ENCODE measurements around the gene MAS1L.

MAS1L gene

GRCh38 chr6:29483735-29484134 lies 4.0 kb downstream of the MAS1L start:
- Histone ChIP-seq H3K9me3 (ENCODE audit: control insufficient read depth, insufficient read depth, low read length) (no peaks in the 10 kb centered on the region), H3K27me3 (ENCODE audit: control insufficient read depth, insufficient read depth, low read length) (no peaks in the 10 kb centered on the region)

GRCh38 chr6:29483186-29483585 lies 4.6 kb downstream of the MAS1L start:
- Histone ChIP-seq H3K4me3 (ENCODE audit: low read depth, low read length) (no peak overlapping the region), H3K27me3 (ENCODE audit: control insufficient read depth, insufficient read depth, low read length) (no peaks in the 10 kb centered on the region), H3K9me3 (ENCODE audit: control insufficient read depth, insufficient read depth, low read length) (no peaks in the 10 kb centered on the region), H3K27ac (ENCODE audit: low read depth, low read length) (no peak overlapping the region), H3K36me3 (ENCODE audit: control insufficient read depth, insufficient read depth, low read length) (no peaks in the 10 kb centered on the region), H3K9ac (ENCODE audit: low read depth, low read length) (no peak overlapping the region), H3K4me1 (ENCODE audit: control insufficient read depth, insufficient read depth, low read length) (no peaks in the 10 kb centered on the region)

More at GRCh38 chr6:29483735-29484134, 4.0 kb downstream of the MAS1L start:
- no peak overlapping the region for H3K4me3 ChIP-seq (ENCODE audit: low read depth, low read length)
- H3K9ac ChIP-seq (ENCODE audit: low read depth, low read length): no peak overlapping the region
- H3K36me3 ChIP-seq (ENCODE audit: control insufficient read depth, insufficient read depth, low read length): no peaks in the 10 kb centered on the region
- no peaks in the 10 kb centered on the region for H3K4me1 ChIP-seq (ENCODE audit: control insufficient read depth, insufficient read depth, low read length)
- H3K27ac ChIP-seq (ENCODE audit: low read depth, low read length): no peak overlapping the region

- no peak overlapping the region for H3K9ac ChIP-seq (ENCODE audit: low read depth, low read length)
- no peaks in the 10 kb centered on the region for H3K4me1 ChIP-seq (ENCODE audit: control insufficient read depth, insufficient read depth, low read length)
- H3K36me3 ChIP-seq (ENCODE audit: control insufficient read depth, insufficient read depth, low read length): no peaks in the 10 kb centered on the region
- H3K27ac ChIP-seq (ENCODE audit: low read depth, low read length): no peak overlapping the region
- H3K4me3 ChIP-seq (ENCODE audit: low read depth, low read length): no peak overlapping the region
- H3K27me3 ChIP-seq (ENCODE audit: control insufficient read depth, insufficient read depth, low read length): no peaks in the 10 kb centered on the region
- no peaks in the 10 kb centered on the region for H3K9me3 ChIP-seq (ENCODE audit: control insufficient read depth, insufficient read depth, low read length)
Observed at GRCh38 chr6:29479560-29479959, 8.2 kb downstream of the MAS1L start.

- H3K4me1 ChIP-seq (ENCODE audit: control insufficient read depth, insufficient read depth, low read length): no peaks in the 10 kb centered on the region
Observed at GRCh38 chr6:29478740-29479139, 9.0 kb downstream of the MAS1L start.

GRCh38 chr6:29477923-29478450 lies 9.8 kb downstream of the MAS1L start:
- Histone ChIP-seq H3K27me3 (ENCODE audit: control insufficient read depth, insufficient read depth, low read length) (no peaks in the 10 kb centered on the region), H3K27ac (ENCODE audit: low read depth, low read length) (no peak overlapping the region), H3K9me3 (ENCODE audit: control insufficient read depth, insufficient read depth, low read length) (no peaks in the 10 kb centered on the region), H3K4me3 (ENCODE audit: low read depth, low read length) (no peak overlapping the region), H3K9ac (ENCODE audit: low read depth, low read length) (no peak overlapping the region), H3K4me1 (ENCODE audit: control insufficient read depth, insufficient read depth, low read length) (no peaks in the 10 kb centered on the region), H3K36me3 (ENCODE audit: control insufficient read depth, insufficient read depth, low read length) (no peaks in the 10 kb centered on the region)

More at GRCh38 chr6:29478740-29479139, 9.0 kb downstream of the MAS1L start:
- H3K9me3 ChIP-seq (ENCODE audit: control insufficient read depth, insufficient read depth, low read length): no peaks in the 10 kb centered on the region
- H3K27me3 ChIP-seq (ENCODE audit: control insufficient read depth, insufficient read depth, low read length): no peaks in the 10 kb centered on the region
- no peaks in the 10 kb centered on the region for H3K36me3 ChIP-seq (ENCODE audit: control insufficient read depth, insufficient read depth, low read length)
- no peak overlapping the region for H3K4me3 ChIP-seq (ENCODE audit: low read depth, low read length)
- H3K9ac ChIP-seq (ENCODE audit: low read depth, low read length): no peak overlapping the region
- no peak overlapping the region for H3K27ac ChIP-seq (ENCODE audit: low read depth, low read length)

GRCh38 chr6:29474996-29475395 lies 12.8 kb downstream of the MAS1L start:
- Histone ChIP-seq H3K27ac (ENCODE audit: low read depth, low read length) (no peak overlapping the region), H3K4me1 (ENCODE audit: control insufficient read depth, insufficient read depth, low read length) (no peaks in the 10 kb centered on the region), H3K9ac (ENCODE audit: low read depth, low read length) (no peak overlapping the region), H3K4me3 (ENCODE audit: low read depth, low read length) (no peak overlapping the region), H3K9me3 (ENCODE audit: control insufficient read depth, insufficient read depth, low read length) (no peaks in the 10 kb centered on the region), H3K27me3 (ENCODE audit: control insufficient read depth, insufficient read depth, low read length) (no peaks in the 10 kb centered on the region), H3K36me3 (ENCODE audit: control insufficient read depth, insufficient read depth, low read length) (no peaks in the 10 kb centered on the region)

- Histone ChIP-seq H3K4me3 (ENCODE audit: low read depth, low read length) (no peak overlapping the region), H3K27me3 (ENCODE audit: control insufficient read depth, insufficient read depth, low read length) (no peaks in the 10 kb centered on the region), H3K9ac (ENCODE audit: low read depth, low read length) (no peak overlapping the region), H3K9me3 (ENCODE audit: control insufficient read depth, insufficient read depth, low read length) (no peaks in the 10 kb centered on the region), H3K27ac (ENCODE audit: low read depth, low read length) (no peak overlapping the region), H3K4me1 (ENCODE audit: control insufficient read depth, insufficient read depth, low read length) (no peaks in the 10 kb centered on the region), H3K36me3 (ENCODE audit: control insufficient read depth, insufficient read depth, low read length) (no peaks in the 10 kb centered on the region)
Observed at GRCh38 chr6:29466241-29466640, 21.5 kb downstream of the MAS1L start.

GRCh38 chr6:29465801-29466200 lies 22.0 kb downstream of the MAS1L start:
- Histone ChIP-seq H3K4me1 (ENCODE audit: control insufficient read depth, insufficient read depth, low read length) (no peaks in the 10 kb centered on the region), H3K4me3 (ENCODE audit: low read depth, low read length) (no peak overlapping the region), H3K27me3 (ENCODE audit: control insufficient read depth, insufficient read depth, low read length) (no peaks in the 10 kb centered on the region), H3K9me3 (ENCODE audit: control insufficient read depth, insufficient read depth, low read length) (no peaks in the 10 kb centered on the region), H3K27ac (ENCODE audit: low read depth, low read length) (no peak overlapping the region), H3K9ac (ENCODE audit: low read depth, low read length) (no peak overlapping the region), H3K36me3 (ENCODE audit: control insufficient read depth, insufficient read depth, low read length) (no peaks in the 10 kb centered on the region)

GRCh38 chr6:29465279-29465678 lies 22.5 kb downstream of the MAS1L start:
- no peak overlapping the region for H3K9ac ChIP-seq (ENCODE audit: low read depth, low read length)

GRCh38 chr6:29462022-29462421 lies 25.7 kb downstream of the MAS1L start:
- no peaks in the 10 kb centered on the region for H3K4me1 ChIP-seq (ENCODE audit: control insufficient read depth, insufficient read depth, low read length)
- H3K27ac ChIP-seq (ENCODE audit: low read depth, low read length): no peak overlapping the region
- no peaks in the 10 kb centered on the region for H3K36me3 ChIP-seq (ENCODE audit: control insufficient read depth, insufficient read depth, low read length)
- H3K9ac ChIP-seq (ENCODE audit: low read depth, low read length): no peak overlapping the region
- H3K27me3 ChIP-seq (ENCODE audit: control insufficient read depth, insufficient read depth, low read length): no peaks in the 10 kb centered on the region
- no peak overlapping the region for H3K4me3 ChIP-seq (ENCODE audit: low read depth, low read length)
- H3K9me3 ChIP-seq (ENCODE audit: control insufficient read depth, insufficient read depth, low read length): no peaks in the 10 kb centered on the region

More at GRCh38 chr6:29465279-29465678, 22.5 kb downstream of the MAS1L start:
- H3K36me3 ChIP-seq (ENCODE audit: control insufficient read depth, insufficient read depth, low read length): no peaks in the 10 kb centered on the region
- no peak overlapping the region for H3K4me3 ChIP-seq (ENCODE audit: low read depth, low read length)
- H3K27ac ChIP-seq (ENCODE audit: low read depth, low read length): no peak overlapping the region
- H3K4me1 ChIP-seq (ENCODE audit: control insufficient read depth, insufficient read depth, low read length): no peaks in the 10 kb centered on the region
- H3K9me3 ChIP-seq (ENCODE audit: control insufficient read depth, insufficient read depth, low read length): no peaks in the 10 kb centered on the region
- no peaks in the 10 kb centered on the region for H3K27me3 ChIP-seq (ENCODE audit: control insufficient read depth, insufficient read depth, low read length)

- Histone ChIP-seq H3K27me3 (ENCODE audit: control insufficient read depth, insufficient read depth, low read length) (no peaks in the 10 kb centered on the region), H3K27ac (ENCODE audit: low read depth, low read length) (no peak overlapping the region), H3K4me1 (ENCODE audit: control insufficient read depth, insufficient read depth, low read length) (no peaks in the 10 kb centered on the region), H3K4me3 (ENCODE audit: low read depth, low read length) (no peak overlapping the region), H3K9ac (ENCODE audit: low read depth, low read length) (no peak overlapping the region), H3K36me3 (ENCODE audit: control insufficient read depth, insufficient read depth, low read length) (no peaks in the 10 kb centered on the region), H3K9me3 (ENCODE audit: control insufficient read depth, insufficient read depth, low read length) (no peaks in the 10 kb centered on the region)
Observed at GRCh38 chr6:29461021-29461814, 26.5 kb downstream of the MAS1L start.

Measured in HUES48 (cell line).